CD14-positive monocyte (primary cell): ENCODE data around the gene RASGRP1. TPM values are rescaled to one million over a fixed set of nuclear protein-coding genes. Genes with fewer than 3 reads are reported as not detected.

Experiments used
- DNase-seq, 3 donors: peaks; one replicate each; pipeline ENCODE4 v3.0.0-alpha.2; 2011 to 2022
- H2AFZ ChIP-seq: 2 replicates; pipeline ENCODE4 v1.6.0; 2012; ENCODE audit warnings: mild to moderate bottlenecking, low read depth, low read length, inconsistent platforms; ENCODE audit not compliant: insufficient read depth, poor library complexity, severe bottlenecking
- H3K27ac ChIP-seq, 2 donors: 1 replicate in 1 of 2; 2 replicates in 1 of 2; pipeline ENCODE4 v1.5.1; 2012 to 2013; ENCODE audit warnings: low read length in 2 of 2, control low read depth in 1 of 2, inconsistent platforms in 1 of 2, low read depth in 1 of 2, mild to moderate bottlenecking in 1 of 2
- H3K27me3 ChIP-seq, 2 donors: one replicate each; pipeline versions ENCODE4 v1.6.0 to v1.6.1; 2011 to 2013; ENCODE audit warnings: low read length in 2 of 2; ENCODE audit not compliant: control insufficient read depth in 2 of 2, insufficient read depth in 2 of 2
- H3K36me3 ChIP-seq, 2 donors: replicated peaks in 1 of 2; 1 replicate in 1 of 2; 2 replicates in 1 of 2; pipeline versions ENCODE4 v1.5.1 to v1.6.1; 2012 to 2013; ENCODE audit warnings: low read length in 2 of 2, control low read depth in 1 of 2, inconsistent platforms in 1 of 2, mild to moderate bottlenecking in 1 of 2; ENCODE audit not compliant: insufficient read depth in 2 of 2, control insufficient read depth in 1 of 2
- H3K4me1 ChIP-seq, 2 donors: 1 replicate in 1 of 2; 2 replicates in 1 of 2; pipeline versions ENCODE4 v1.5.1 to v1.6.1; 2012 to 2013; ENCODE audit warnings: low read length in 2 of 2, control low read depth in 1 of 2, inconsistent platforms in 1 of 2, mild to moderate bottlenecking in 1 of 2, moderate library complexity in 1 of 2; ENCODE audit not compliant: insufficient read depth in 2 of 2, control insufficient read depth in 1 of 2
- H3K4me2 ChIP-seq: replicated peaks from 2 replicates; pipeline ENCODE3; 2012; ENCODE audit warnings: low read length, moderate library complexity, mild to moderate bottlenecking; ENCODE audit not compliant: poor library complexity, severe bottlenecking; ENCODE audit errors: extremely low read depth
- H3K4me3 ChIP-seq, 3 experiments: fragments of 200-600 bp in 1 of 3; sonication (generic) in 1 of 3; replicated peaks in 1 of 3; 1 replicate in 2 of 3; 2 replicates in 1 of 3; pipeline ENCODE4 v1.5.1; 2011 to 2013; ENCODE audit warnings: low read length in 3 of 3, mild to moderate bottlenecking in 3 of 3, control low read depth in 2 of 3, low read depth in 2 of 3, inconsistent platforms in 1 of 3, moderate library complexity in 1 of 3
- H3K79me2 ChIP-seq: 2 replicates; pipeline ENCODE4 v1.6.0; 2012; ENCODE audit warnings: mild to moderate bottlenecking, control low read depth, inconsistent platforms, low read length, moderate library complexity; ENCODE audit not compliant: insufficient read depth
- H3K9ac ChIP-seq: 2 replicates; pipeline ENCODE4 v1.6.0; 2017; ENCODE audit warnings: low read length, mild to moderate bottlenecking; ENCODE audit not compliant: insufficient read depth, poor library complexity, severe bottlenecking
- H3K9me3 ChIP-seq, 2 donors: replicated peaks in 1 of 2; 1 replicate in 1 of 2; 2 replicates in 1 of 2; pipeline versions ENCODE4 v1.5.1 to v1.6.1; 2012 to 2013; ENCODE audit warnings: low read length in 2 of 2, control low read depth in 1 of 2; ENCODE audit not compliant: control insufficient read depth in 1 of 2, insufficient read depth in 1 of 2
- H4K20me1 ChIP-seq: 2 replicates; pipeline ENCODE4 v1.6.0; 2012; ENCODE audit warnings: mild to moderate bottlenecking, low read length, control low read depth, moderate library complexity; ENCODE audit not compliant: insufficient read depth
- H3K27ac Mint-ChIP-seq, 7 donors: one replicate each; pipeline ENCODE4 v1.8.0; 2020; ENCODE audit warnings: mild to moderate bottlenecking in 7 of 7, mixed read lengths in 7 of 7, moderate library complexity in 6 of 7, inconsistent platforms in 2 of 7
- H3K27me3 Mint-ChIP-seq, 3 donors: one replicate each; pipeline ENCODE4 v1.8.0; 2021 to 2022; ENCODE audit warnings: low read depth in 3 of 3, mild to moderate bottlenecking in 3 of 3, mixed read lengths in 3 of 3, moderate library complexity in 3 of 3, inconsistent platforms in 1 of 3
- H3K36me3 Mint-ChIP-seq, 2 donors: one replicate each; pipeline ENCODE4 v1.8.0; 2020; ENCODE audit warnings: mixed read lengths in 2 of 2, inconsistent platforms in 1 of 2, mild to moderate bottlenecking in 1 of 2
- H3K4me1 Mint-ChIP-seq: one replicate; pipeline ENCODE4 v1.8.0; 2020; ENCODE audit warnings: mild to moderate bottlenecking, mixed read lengths
- H3K4me3 Mint-ChIP-seq, 2 donors: one replicate each; pipeline ENCODE4 v1.8.0; 2020; ENCODE audit warnings: mild to moderate bottlenecking in 2 of 2, mixed read lengths in 2 of 2, moderate library complexity in 1 of 2
- H3K9me3 Mint-ChIP-seq, 7 donors: one replicate each; pipeline ENCODE4 v1.8.0; 2020 to 2022; ENCODE audit warnings: mixed read lengths in 7 of 7, mild to moderate bottlenecking in 6 of 7, moderate library complexity in 6 of 7, inconsistent platforms in 2 of 7
- CTCF ChIP-seq: fragments of 200-600 bp; IDR thresholded peaks from one replicate; pipeline ENCODE4 v1.8.0; 2022; ENCODE audit warnings: antibody characterized with exemption, mild to moderate bottlenecking
- WGBS: methylation state at CpG from one replicate; pipeline ENCODE4 v1.1.5; 2013; ENCODE audit warnings: missing lambda C conversion rate; ENCODE audit not compliant: insufficient coverage; 5-methylcytosine and 5-hydroxymethylcytosine counted together
- intact Hi-C, 2 donors: fragments of 100-400 bp; cut with micrococcal nuclease; formaldehyde crosslinking; loops; one replicate each; pipeline versions ENCODE4 v1.15.0 to v1.15.1; 2023
- polyA plus RNA-seq, 3 donors: library from polyadenylated mRNA; depleted of rRNA in 1 of 3; unstranded in 2 of 3; stranded (reverse) in 1 of 3; fragments of 300-500 nt in 2 of 3; fragments of >200 nt in 1 of 3; fragmentation: Illumina TruSeq in 2 of 3; gene quantifications; 1 replicate in 2 of 3; 2 replicates in 1 of 3; pipeline ENCODE4 v1.2.3, GENCODE V29; 2012 to 2021

The RASGRP1 gene
- polyA plus RNA-seq, 3 donors = 0.05 to 0.38 (median 0.13) TPM

- no peaks in the 10 kb centered on the region for H3K36me3 Mint-ChIP-seq
- no peak overlapping the region for H3K4me2 ChIP-seq
- peaks cover 0 to 3% (median 0%) of the 10 kb centered on the region in 3 donors for H3K27me3 Mint-ChIP-seq
- no peaks in the 10 kb centered on the region for H3K4me1 Mint-ChIP-seq
- WGBS = 78% methylated on average over 3 of the region's 4 CpGs
- no peaks in the 10 kb centered on the region for H3K9me3 Mint-ChIP-seq
- no peaks in the 10 kb centered on the region for H4K20me1 ChIP-seq
- no peaks in the 10 kb centered on the region for H3K4me1 ChIP-seq
- H3K36me3 ChIP-seq = no peaks in the 10 kb centered on the region
- H3K27me3 ChIP-seq = no peaks in the 10 kb centered on the region
- DNase-seq = no peak
- no peak overlapping the region for H3K27ac Mint-ChIP-seq
- H3K9me3 ChIP-seq = no peaks in the 10 kb centered on the region
- intact Hi-C loops = no loop called here
- H3K4me3 ChIP-seq = no peak overlapping the region
- H2AFZ ChIP-seq = no peak overlapping the region
- no peak overlapping the region for H3K27ac ChIP-seq
- H3K4me3 Mint-ChIP-seq = no peak overlapping the region
- no peak for TF ChIP-seq CTCF
- no peak overlapping the region for H3K9ac ChIP-seq
- no peaks in the 10 kb centered on the region for H3K79me2 ChIP-seq
These were observed 57.6 kb downstream of the RASGRP1 start for GRCh38 chr15:38506997-38507396.

- no peak for DNase-seq
- H3K9me3 ChIP-seq = peaks cover 0 to 2% of the 10 kb centered on the region in 2 donors
- Mint-ChIP-seq H3K4me3 (no peak overlapping the region), H3K27ac (no peak overlapping the region), H3K27me3 (no peaks in the 10 kb centered on the region), H3K4me1 (no peaks in the 10 kb centered on the region), H3K9me3 (peaks cover 0 to 4% (median 2%) of the 10 kb centered on the region in 7 donors), H3K36me3 (no peaks in the 10 kb centered on the region)
- H3K9ac ChIP-seq = no peak overlapping the region
- TF ChIP-seq CTCF = no peak
- intact Hi-C loops = no loop called here
- H3K4me1 ChIP-seq = no peaks in the 10 kb centered on the region
- H4K20me1 ChIP-seq = no peaks in the 10 kb centered on the region
- no peaks in the 10 kb centered on the region for H3K36me3 ChIP-seq
- 50% methylated on average over 1 of the region's 4 CpGs for WGBS
- H3K4me2 ChIP-seq = no peak overlapping the region
- no peak overlapping the region for H3K4me3 ChIP-seq
- H3K27ac ChIP-seq = no peak overlapping the region
- no peaks in the 10 kb centered on the region for H3K79me2 ChIP-seq
- H3K27me3 ChIP-seq = no peaks in the 10 kb centered on the region
- no peak overlapping the region for H2AFZ ChIP-seq
These were observed 59.7 kb downstream of the RASGRP1 start for GRCh38 chr15:38504680-38505467.
